HEK293T (cell line): ENCODE results near the gene CRYBA2.

Experiments used
- CTCF ChIA-PET: fragments of 350-600 bp; formaldehyde crosslinking; extraction: SDS; loops from one replicate; lab custom pipeline; 2021; ENCODE audit warnings: antibody characterized with exemption, inconsistent platforms; lab: Yijun Ruan, JAX
- POLR2A ChIA-PET: fragments of 350-600 bp; formaldehyde crosslinking; extraction: SDS; loops from one replicate; lab custom pipeline; 2020; ENCODE audit warnings: antibody characterized with exemption, inconsistent platforms; lab: Yijun Ruan, JAX
- DNase-seq: peaks from one replicate; pipeline ENCODE4 v3.0.0; 2012; ENCODE audit warnings: mixed read lengths; ENCODE audit errors: extremely low spot score
- ARNT ChIP-seq: fragments of 450-650 bp; IDR thresholded peaks from 2 replicates; pipeline ENCODE4 v1.6.1; 2017; ENCODE audit warnings: mild to moderate bottlenecking
- BHLHE40 ChIP-seq: fragments of 450-650 bp; IDR thresholded peaks from 2 replicates; pipeline ENCODE4 v1.6.1; 2016; ENCODE audit warnings: mild to moderate bottlenecking, moderate library complexity, borderline replicate concordance
- CTBP1 ChIP-seq: fragments of 450-650 bp; IDR thresholded peaks from 2 replicates; pipeline ENCODE4 v1.6.1; 2016; ENCODE audit warnings: borderline replicate concordance
- ELF4 ChIP-seq: fragments of 450-650 bp; IDR thresholded peaks from 2 replicates; pipeline ENCODE4 v1.6.1; 2017; ENCODE audit warnings: antibody characterized with exemption
- FOXA1 ChIP-seq: fragments of 450-650 bp; IDR thresholded peaks from 2 replicates; pipeline ENCODE4 v1.6.1; 2016; ENCODE audit warnings: mild to moderate bottlenecking
- FOXK2 ChIP-seq: fragments of 450-650 bp; IDR thresholded peaks from 2 replicates; pipeline ENCODE4 v1.6.1; 2016; ENCODE audit warnings: mild to moderate bottlenecking
- FOXM1 ChIP-seq: fragments of 450-650 bp; IDR thresholded peaks from 2 replicates; pipeline ENCODE4 v1.6.1; 2017; ENCODE audit warnings: mild to moderate bottlenecking, borderline replicate concordance
- HDGF ChIP-seq: fragments of 450-650 bp; IDR thresholded peaks from 2 replicates; pipeline ENCODE4 v1.6.1; 2017; ENCODE audit warnings: antibody characterized with exemption, borderline replicate concordance
- L3MBTL2 ChIP-seq: fragments of 450-650 bp; conservative IDR thresholded peaks from 2 replicates; pipeline ENCODE4 v1.6.1; 2016; ENCODE audit warnings: mild to moderate bottlenecking
- LEF1 ChIP-seq: fragments of 450-650 bp; IDR thresholded peaks from 2 replicates; pipeline ENCODE4 v1.6.1; 2017; ENCODE audit warnings: mild to moderate bottlenecking, borderline replicate concordance
- NFRKB ChIP-seq: fragments of 450-650 bp; IDR thresholded peaks from 2 replicates; pipeline ENCODE4 v1.6.1; 2016; ENCODE audit warnings: mild to moderate bottlenecking, moderate library complexity
- SP1 ChIP-seq: fragments of 450-650 bp; IDR thresholded peaks from 2 replicates; pipeline ENCODE4 v1.6.1; 2017
- SUZ12 ChIP-seq: fragments of 450-650 bp; IDR thresholded peaks from 2 replicates; pipeline ENCODE4 v1.6.1; 2016; ENCODE audit warnings: mild to moderate bottlenecking
- TARDBP ChIP-seq: fragments of 450-650 bp; IDR thresholded peaks from 2 replicates; pipeline ENCODE4 v1.6.1; 2016
- ZNF384 ChIP-seq: fragments of 450-650 bp; IDR thresholded peaks from 2 replicates; pipeline ENCODE4 v1.6.1; 2016
- TF ChIP-seq, protein P1 (sequence below): fragments of 450-650 bp; IDR thresholded peaks from 2 replicates; pipeline ENCODE4 v1.6.1; 2016

The CRYBA2 gene

DNA sequence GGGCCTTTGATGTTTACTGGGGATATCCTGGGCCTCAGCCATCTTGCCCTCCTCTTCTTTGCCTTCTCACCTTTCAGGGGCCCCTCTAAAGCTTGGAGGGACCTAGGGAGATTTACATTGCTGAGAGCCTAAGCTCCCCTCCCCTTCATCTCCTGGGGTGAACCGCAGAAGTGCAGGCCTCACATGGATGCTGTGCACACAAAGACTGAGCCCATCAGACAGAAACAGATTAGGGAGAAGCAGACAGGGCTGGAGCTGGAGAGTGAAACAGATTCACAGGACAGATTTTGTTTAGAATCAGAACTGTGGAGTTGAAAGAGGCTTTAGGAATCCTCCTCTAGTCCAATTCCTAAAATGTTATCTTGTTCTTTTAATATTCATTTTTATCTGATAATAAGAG, 37.2 kb downstream of the CRYBA2 start:
- ChIA-PET CTCF (no interaction called here), POLR2A (no interaction called here)
- TF ChIP-seq, protein P1, sequence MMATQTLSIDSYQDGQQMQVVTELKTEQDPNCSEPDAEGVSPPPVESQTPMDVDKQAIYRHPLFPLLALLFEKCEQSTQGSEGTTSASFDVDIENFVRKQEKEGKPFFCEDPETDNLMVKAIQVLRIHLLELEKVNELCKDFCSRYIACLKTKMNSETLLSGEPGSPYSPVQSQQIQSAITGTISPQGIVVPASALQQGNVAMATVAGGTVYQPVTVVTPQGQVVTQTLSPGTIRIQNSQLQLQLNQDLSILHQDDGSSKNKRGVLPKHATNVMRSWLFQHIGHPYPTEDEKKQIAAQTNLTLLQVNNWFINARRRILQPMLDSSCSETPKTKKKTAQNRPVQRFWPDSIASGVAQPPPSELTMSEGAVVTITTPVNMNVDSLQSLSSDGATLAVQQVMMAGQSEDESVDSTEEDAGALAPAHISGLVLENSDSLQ = no peak
- TF ChIP-seq LEF1 (no peak), ELF4 (no peak), ARNT (no peak), TARDBP (no peak), SP1 (no peak), FOXK2 (no peak), L3MBTL2 (no peak), NFRKB (no peak), BHLHE40 (no peak), FOXA1 (no peak), FOXM1 (no peak), HDGF (no peak)
- no peak for DNase-seq

DNA sequence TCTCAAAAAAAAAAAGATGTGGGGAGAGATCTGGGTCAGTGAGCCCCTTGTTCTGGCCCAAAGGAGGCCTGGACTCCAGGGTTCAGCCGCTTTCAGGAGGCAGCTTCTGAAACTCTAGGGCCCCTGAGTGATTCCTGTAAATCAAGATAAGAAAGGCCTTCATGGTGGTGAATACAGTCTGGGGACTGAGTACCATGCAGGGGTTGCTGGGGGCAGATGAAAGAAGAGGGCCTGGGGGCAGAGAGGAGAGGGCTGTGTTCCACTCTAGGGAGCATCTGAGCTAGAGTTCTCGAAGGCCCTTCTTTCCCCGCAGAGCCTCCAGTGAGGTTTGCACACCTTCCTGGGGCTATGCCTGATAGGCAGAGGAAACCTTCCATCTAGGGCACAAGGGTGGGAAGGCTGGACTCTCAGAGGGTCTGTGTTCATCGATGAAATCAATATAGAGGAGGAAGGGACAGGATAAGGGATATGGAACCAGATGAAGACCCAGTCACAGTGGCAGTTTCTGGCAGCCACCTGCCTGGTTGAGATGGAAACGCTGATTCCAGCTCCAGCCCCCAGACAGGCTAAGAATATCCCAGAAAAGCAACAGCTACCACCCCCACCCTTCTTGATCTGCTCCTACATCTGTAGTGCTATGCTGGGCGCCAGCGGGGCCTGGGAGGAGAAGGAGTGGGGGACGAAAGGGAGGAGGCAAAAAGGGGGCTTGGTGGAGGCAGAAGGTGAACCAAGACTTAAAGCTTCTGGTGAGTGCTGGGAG, 38.5 kb downstream of the CRYBA2 start:
- TF ChIP-seq TARDBP = no peak
- TF ChIP-seq BHLHE40 = no peak
- TF ChIP-seq ARNT = no peak
- TF ChIP-seq FOXM1 = no peak
- TF ChIP-seq LEF1 = no peak
- TF ChIP-seq SP1 = no peak
- no peak for TF ChIP-seq FOXA1
- TF ChIP-seq HDGF = no peak
- no peak for TF ChIP-seq CTBP1
- no peak for TF ChIP-seq ZNF384
- TF ChIP-seq SUZ12 = no peak
- TF ChIP-seq FOXK2 = no peak
- TF ChIP-seq ELF4 = no peak
- no peak for TF ChIP-seq L3MBTL2
- no peak for TF ChIP-seq NFRKB
- TF ChIP-seq, protein P1 = no peak
- CTCF ChIA-PET = interaction anchor here (0.6 to 1.7 kb wide), 2 partner anchors 16 to 25 kb away, joined by 3 to 10 read pairs; no protein-coding TSS in a partner anchor

DNA sequence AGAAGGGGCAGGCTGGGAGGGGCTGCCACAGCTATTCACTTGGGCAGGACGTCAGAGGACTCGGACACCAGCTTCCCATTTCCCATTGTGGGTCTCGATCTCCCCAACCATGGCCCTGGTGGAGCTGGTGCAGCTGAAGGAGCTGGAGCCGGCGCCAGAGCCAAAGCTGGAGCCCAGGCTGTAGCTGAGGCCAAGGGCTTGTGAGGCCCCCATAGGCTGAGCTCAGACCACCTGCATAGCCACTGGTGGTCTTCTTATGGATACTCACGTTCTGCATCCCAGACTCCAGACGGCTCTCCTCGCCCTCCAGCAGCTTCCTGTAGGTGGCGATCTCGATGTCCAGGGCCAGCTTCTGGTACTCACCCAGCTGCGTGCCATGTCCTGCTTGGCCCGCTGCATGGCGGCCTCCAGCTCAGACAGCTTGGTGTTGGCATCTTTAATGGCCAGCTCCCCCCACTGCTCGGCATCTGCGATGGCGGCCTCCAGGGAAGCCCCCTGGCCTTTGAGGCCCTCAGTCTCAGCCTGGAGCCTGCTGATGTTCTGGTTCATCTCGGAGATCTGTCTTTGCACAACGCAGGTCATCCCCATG, 39.8 kb downstream of the CRYBA2 start:
- DNase-seq = no peak
- ChIA-PET CTCF (interaction anchor here (0.7 to 1.8 kb wide), 4 partner anchors 11 to 174 kb away, joined by 3 to 6 read pairs (median 4); no protein-coding TSS in a partner anchor), POLR2A (no interaction called here)
- no peak for TF ChIP-seq CTBP1
- TF ChIP-seq FOXK2 = no peak
- no peak for TF ChIP-seq ZNF384
- TF ChIP-seq, protein P1 = no peak
- TF ChIP-seq HDGF = no peak
- TF ChIP-seq TARDBP = no peak
- no peak for TF ChIP-seq NFRKB
- TF ChIP-seq FOXM1 = no peak
- TF ChIP-seq ARNT = no peak

More for the DNA sequence above, 38.5 kb downstream of the CRYBA2 start:
- POLR2A ChIA-PET = no interaction called here
- DNase-seq = no peak

DNA sequence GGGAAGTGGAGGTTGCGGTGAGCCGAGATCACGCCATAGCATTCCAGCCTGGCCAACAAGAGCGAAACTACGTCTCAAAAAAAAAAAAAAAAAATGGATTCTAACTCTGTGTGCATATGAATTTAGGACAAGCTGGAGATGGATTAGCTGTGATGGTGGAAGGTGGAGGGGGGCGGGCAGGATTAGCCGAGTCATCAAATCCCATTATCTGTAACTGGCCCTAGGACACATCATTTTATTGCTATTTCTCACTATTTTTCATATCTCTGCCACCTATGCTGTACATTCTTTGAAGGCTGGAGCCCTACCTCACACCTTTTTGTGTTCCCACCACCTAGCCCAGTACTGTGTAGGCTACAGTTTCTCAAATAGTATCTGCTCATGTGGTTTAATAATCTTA, 41.1 kb downstream of the CRYBA2 start:
- POLR2A ChIA-PET = no interaction called here
- no peak for DNase-seq
- TF ChIP-seq LEF1 (no peak), ELF4 (no peak), L3MBTL2 (no peak), ARNT (no peak)
- CTCF ChIA-PET = interaction anchor here (0.6 to 1.8 kb wide), 2 partner anchors 54 to 590 kb away, joined by 3 to 6 read pairs; no protein-coding TSS in a partner anchor

DNA sequence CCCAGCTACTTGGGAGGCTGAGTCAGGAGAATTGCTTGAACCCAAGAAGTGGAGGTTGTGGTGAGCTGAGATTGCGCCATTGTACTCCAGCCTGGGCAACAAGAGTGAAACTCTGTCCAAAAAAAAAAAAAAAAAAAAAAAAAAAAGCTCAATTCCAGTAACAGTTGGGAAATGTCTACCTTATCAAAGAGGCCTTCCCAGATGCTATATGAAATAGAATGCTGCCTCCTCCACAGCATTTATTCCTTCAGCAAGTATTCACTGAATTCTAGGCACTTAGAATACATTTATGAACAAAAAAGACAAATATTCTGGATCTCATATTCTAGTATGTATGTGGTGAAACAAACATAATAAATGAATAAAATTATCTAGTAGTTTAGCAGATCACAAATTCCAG, 46.6 kb downstream of the CRYBA2 start:
- POLR2A ChIA-PET = no interaction called here
- CTCF ChIA-PET = no interaction called here

DNA sequence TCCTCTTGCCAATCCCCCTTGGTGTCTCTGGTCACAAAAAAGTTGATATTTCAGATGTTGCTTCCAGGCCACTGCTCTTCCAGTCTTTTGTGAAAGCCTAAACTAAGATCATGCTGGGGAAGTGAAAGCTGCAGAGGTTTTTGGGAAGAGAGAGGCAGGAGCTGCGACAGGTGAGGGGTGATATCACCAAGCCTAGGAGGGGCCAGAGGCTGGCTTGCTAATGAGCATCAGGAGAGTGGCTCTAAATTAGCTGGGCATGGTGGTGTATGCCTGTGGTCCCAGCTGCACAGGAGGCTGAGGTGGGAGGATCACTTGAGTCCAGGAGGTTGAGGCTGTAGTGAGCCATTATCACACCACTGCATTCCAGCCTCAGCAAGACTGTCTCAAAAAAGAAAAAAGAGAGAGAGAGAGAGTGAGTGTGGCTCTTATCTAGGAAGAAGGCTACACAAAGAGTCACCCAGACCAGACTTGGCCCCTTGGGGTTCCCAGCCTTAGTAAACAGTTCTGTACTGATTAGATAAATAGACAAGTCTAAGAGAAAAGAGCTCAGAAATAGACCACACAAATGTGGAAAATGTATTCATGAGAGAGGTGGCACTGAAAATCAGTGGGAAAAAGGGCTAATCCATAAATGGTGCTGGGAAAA, 48.3 kb downstream of the CRYBA2 start:
- POLR2A ChIA-PET = interaction anchor here (0.8 kb wide), 1 partner anchor 14 kb away, joined by 3 read pairs; the partner anchor contains the start of gene CDK5R2
- TF ChIP-seq ZNF384 = no peak
- no peak for TF ChIP-seq HDGF
- TF ChIP-seq SP1 = no peak
- TF ChIP-seq, protein P1 = no peak
- TF ChIP-seq ARNT = no peak
- TF ChIP-seq LEF1 = no peak
- no peak for TF ChIP-seq FOXM1
- CTCF ChIA-PET = no interaction called here

More for the DNA sequence above, 46.6 kb downstream of the CRYBA2 start:
- TF ChIP-seq CTBP1 = no peak
- no peak for DNase-seq

More for the DNA sequence above, 48.3 kb downstream of the CRYBA2 start:
- DNase-seq = no peak
